Cardiac septum (tissue), 1 donor: Measurements from ENCODE around the gene CFAP299. TPM values are rescaled to one million over a fixed set of nuclear protein-coding genes. Genes with fewer than 3 reads are reported as not detected.
"Not testable (repeated sequence)": the region's sequence is repeated elsewhere in the genome, so short reads cannot be mapped to it uniquely, and the experiment has no call there.

ENCODE experiments used
- DNase-seq: peaks from one replicate; pipeline ENCODE4 v3.0.0-alpha.2; 2020; ENCODE audit warnings: low spot score
- intact Hi-C: fragments of 100-400 bp; cut with DNase I; formaldehyde crosslinking; loops from one replicate; pipeline ENCODE4 v1.14.0; 2022
- long read RNA-seq: library from polyadenylated mRNA; unstranded; transcript quantifications from one replicate; pipeline ENCODE4 v2.0.0, GENCODE V29; 2021
- total RNA-seq: library from RNA; stranded (reverse); fragmentation: NEBNext Ultra II Directional; extraction: Animal tissue kit (Norgen Biotek cat#: 25700); gene quantifications from one replicate; pipeline ENCODE4 v1.2.1, GENCODE V29; 2021
- donor health status: DM: no; HTN: no; CAD: no.

CFAP299 gene
- not detected for total RNA-seq
- long read RNA-seq: 0 reads

GRCh38 chr4:80335554-80336358 is at the start of gene CFAP299:
Gene CFAP299 (plus strand): TSS chr4:80335730.
- DNase-seq: peak; percentile 82
- intact Hi-C loops: loop anchor here (10.0 kb wide), 1 partner anchor 1381 kb away; no protein-coding TSS in a partner anchor

- no peak for DNase-seq
- intact Hi-C loops: no loop called here
Observed at GRCh38 chr4:80286451-80286850, 49.1 kb upstream of the CFAP299 start.

GRCh38 chr4:80290665-80291064 is 44.9 kb upstream of the CFAP299 start:
- DNase-seq, intact Hi-C loops: not testable (repeated sequence)

- intact Hi-C loops: no loop called here
- DNase-seq: no peak
Observed at GRCh38 chr4:80294206-80294605, 41.3 kb upstream of the CFAP299 start.

- no peak for DNase-seq
- intact Hi-C loops: no loop called here
Observed at GRCh38 chr4:80295336-80295735, 40.2 kb upstream of the CFAP299 start.

- intact Hi-C loops: no loop called here
Observed at GRCh38 chr4:80295826-80296225, 39.7 kb upstream of the CFAP299 start.

GRCh38 chr4:80301884-80302283 is 33.6 kb upstream of the CFAP299 start:
- DNase-seq: no peak
- intact Hi-C loops: no loop called here

More at GRCh38 chr4:80295826-80296225, 39.7 kb upstream of the CFAP299 start:
- DNase-seq: no peak

- intact Hi-C loops: no loop called here
- DNase-seq: no peak
Observed at GRCh38 chr4:80302616-80303223, 32.8 kb upstream of the CFAP299 start.

- intact Hi-C loops: no loop called here
- DNase-seq: no peak
Observed at GRCh38 chr4:80305466-80305865, 30.1 kb upstream of the CFAP299 start.

GRCh38 chr4:80306260-80306659 is 29.3 kb upstream of the CFAP299 start:
- intact Hi-C loops: no loop called here
- DNase-seq: no peak

GRCh38 chr4:80307183-80307735 is 28.3 kb upstream of the CFAP299 start:
- intact Hi-C loops: no loop called here
- no peak for DNase-seq

- intact Hi-C loops: no loop called here
- no peak for DNase-seq
Observed at GRCh38 chr4:80307774-80308465, 27.6 kb upstream of the CFAP299 start.

GRCh38 chr4:80308466-80308822 is 27.1 kb upstream of the CFAP299 start:
- intact Hi-C loops: no loop called here
- no peak for DNase-seq

GRCh38 chr4:80309294-80310004 is 26.1 kb upstream of the CFAP299 start:
- no peak for DNase-seq
- intact Hi-C loops: no loop called here

GRCh38 chr4:80311130-80311529 is 24.4 kb upstream of the CFAP299 start:
- DNase-seq: no peak
- intact Hi-C loops: no loop called here

GRCh38 chr4:80312124-80312523 is 23.4 kb upstream of the CFAP299 start:
- no peak for DNase-seq
- intact Hi-C loops: no loop called here

GRCh38 chr4:80313627-80314026 is 21.9 kb upstream of the CFAP299 start:
- intact Hi-C loops: no loop called here
- DNase-seq: no peak

- DNase-seq, intact Hi-C loops: not testable (repeated sequence)
Observed at GRCh38 chr4:80315848-80316247, 19.7 kb upstream of the CFAP299 start.

- intact Hi-C loops: no loop called here
- DNase-seq: no peak
Observed at GRCh38 chr4:80321341-80321740, 14.2 kb upstream of the CFAP299 start.

- intact Hi-C loops: no loop called here
- DNase-seq: no peak
Observed at GRCh38 chr4:80321776-80322175, 13.8 kb upstream of the CFAP299 start.
